Psoas muscle (tissue), 8 donors: ENCODE data around the gene ARMC5. TPM values are rescaled to one million over a fixed set of nuclear protein-coding genes. Genes with fewer than 3 reads are reported as not detected.
A peak's percentile ranks its signal among the peaks of the same experiment; 100 is the strongest.

Experiments
- ATAC-seq, 4 donors: fragments of 200-7000 bp; cut with Tn5 transposase; one replicate each; pipeline ENCODE4 v1.9.1; 2020; ENCODE audit warnings: moderate library complexity in 3 of 4, mild to moderate bottlenecking in 2 of 4
- DNase-seq, 2 donors: peaks; one replicate each; pipeline ENCODE4 v3.0.0-alpha.2; 2020
- H3K27ac ChIP-seq: fragments of 200-600 bp; one replicate; pipeline ENCODE4 v1.8.0; 2022
- H3K27me3 ChIP-seq, 3 donors: fragments of 200-600 bp in 1 of 3; one replicate each; pipeline versions ENCODE4 v1.6.1 to v1.8.0; 2013 to 2022; ENCODE audit warnings: low read length in 2 of 3, mild to moderate bottlenecking in 2 of 3, moderate library complexity in 1 of 3; ENCODE audit not compliant: insufficient read depth in 3 of 3
- H3K36me3 ChIP-seq, 2 donors: fragments of 200-600 bp in 1 of 2; one replicate each; pipeline versions ENCODE4 v1.6.1 to v1.8.0; 2013 to 2022; ENCODE audit warnings: low read depth in 1 of 2, mild to moderate bottlenecking in 1 of 2, moderate library complexity in 1 of 2; ENCODE audit not compliant: insufficient read depth in 1 of 2
- H3K4me1 ChIP-seq: fragments of 200-600 bp; one replicate; pipeline ENCODE4 v1.8.0; 2022
- H3K4me3 ChIP-seq: fragments of 200-600 bp; one replicate; pipeline ENCODE4 v1.8.0; 2022; ENCODE audit warnings: mild to moderate bottlenecking
- H3K9me3 ChIP-seq: fragments of 200-600 bp; one replicate; pipeline ENCODE4 v1.8.0; 2022
- WGBS, 3 donors: extraction: QIAGEN DNeasy Blood & Tissue Kit; methylation state at CpG; one replicate each; pipeline versions ENCODE4 v1.1.6 to v1.1.7; 2013; 5-methylcytosine and 5-hydroxymethylcytosine counted together
- intact Hi-C, 2 donors: fragments of 100-400 bp; cut with DNase I; formaldehyde crosslinking; loops; one replicate each; pipeline versions ENCODE4 v1.11.0 to v1.14.2; 2022
- polyA plus RNA-seq, 3 donors: library from polyadenylated mRNA; stranded (reverse); fragments of 200-250 nt; gene quantifications; one replicate each; pipeline ENCODE4 v1.2.3, GENCODE V29; 2013
- total RNA-seq, 4 donors: library from RNA; stranded (reverse); fragmentation: NEBNext Ultra II Directional in 2 of 4; extraction: Animal tissue kit (Norgen Biotek cat#: 25700) in 2 of 4; gene quantifications; one replicate each; pipeline versions ENCODE4 v1.2.1 to v1.2.4, GENCODE V29; 2021 to 2023
- TF ChIP-seq, protein P1 (sequence below): fragments of 200-600 bp; IDR thresholded peaks from one replicate; pipeline ENCODE4 v1.8.0; 2022; ENCODE audit warnings: antibody characterized with exemption
- donor health status: healthy with polysubstance abuse.
- donor health status: DM: no; HTN: no; CAD: no; lungs with moderate emphysema.
- donor health status: Bipolar disorder and iron deficiency.
- donor health status: healthy.
- donor health status: DM: yes; HTN: yes; CAD: no.
- donor health status: DM: no; HTN: no; CAD: no.
- donor health status: DM: no; HTN: no; CAD: no.
- donor health status: DM: yes; HTN: yes; CAD: no.

The ARMC5 gene
- total and polyA plus RNA-seq, 7 donors, result 6.5 to 18.7 (median 11.4) TPM

DNA sequence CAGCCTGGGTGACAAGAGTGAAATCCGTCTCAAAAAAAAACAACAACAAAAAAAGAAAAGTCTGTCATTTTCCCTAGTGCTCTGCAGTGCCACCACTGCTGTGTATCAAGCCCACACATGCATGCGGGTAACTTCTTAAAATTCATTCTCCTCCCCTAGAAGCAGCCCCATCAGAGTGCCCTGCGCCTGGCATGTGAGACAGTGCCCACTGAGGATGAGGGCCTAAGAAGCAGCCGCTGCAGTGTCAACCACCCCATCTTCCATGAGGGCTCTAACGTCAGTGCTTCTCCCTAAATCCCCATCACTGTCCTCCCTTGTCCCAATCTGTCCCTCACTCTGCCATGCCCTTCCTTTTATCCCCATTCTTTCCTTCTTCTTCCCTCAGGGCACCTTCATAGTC lies 41.4 kb upstream of the ARMC5 start:
- Histone ChIP-seq H3K36me3 (no peaks in the 10 kb centered on the region), H3K4me3 (no peak overlapping the region), H3K27me3 (no peaks in the 10 kb centered on the region), H3K4me1 (no peaks in the 10 kb centered on the region), H3K9me3 (no peaks in the 10 kb centered on the region), H3K27ac (no peak overlapping the region)
- ATAC-seq (no peak), DNase-seq (peak in 1 of 2 donors; percentile 6)
- TF ChIP-seq, protein P1, sequence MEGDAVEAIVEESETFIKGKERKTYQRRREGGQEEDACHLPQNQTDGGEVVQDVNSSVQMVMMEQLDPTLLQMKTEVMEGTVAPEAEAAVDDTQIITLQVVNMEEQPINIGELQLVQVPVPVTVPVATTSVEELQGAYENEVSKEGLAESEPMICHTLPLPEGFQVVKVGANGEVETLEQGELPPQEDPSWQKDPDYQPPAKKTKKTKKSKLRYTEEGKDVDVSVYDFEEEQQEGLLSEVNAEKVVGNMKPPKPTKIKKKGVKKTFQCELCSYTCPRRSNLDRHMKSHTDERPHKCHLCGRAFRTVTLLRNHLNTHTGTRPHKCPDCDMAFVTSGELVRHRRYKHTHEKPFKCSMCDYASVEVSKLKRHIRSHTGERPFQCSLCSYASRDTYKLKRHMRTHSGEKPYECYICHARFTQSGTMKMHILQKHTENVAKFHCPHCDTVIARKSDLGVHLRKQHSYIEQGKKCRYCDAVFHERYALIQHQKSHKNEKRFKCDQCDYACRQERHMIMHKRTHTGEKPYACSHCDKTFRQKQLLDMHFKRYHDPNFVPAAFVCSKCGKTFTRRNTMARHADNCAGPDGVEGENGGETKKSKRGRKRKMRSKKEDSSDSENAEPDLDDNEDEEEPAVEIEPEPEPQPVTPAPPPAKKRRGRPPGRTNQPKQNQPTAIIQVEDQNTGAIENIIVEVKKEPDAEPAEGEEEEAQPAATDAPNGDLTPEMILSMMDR, result no peak
- intact Hi-C loops, result no loop called here
- 88 to 90% (median 89%) methylated on average over 5 of the region's 5 CpGs for WGBS, 3 donors

DNA sequence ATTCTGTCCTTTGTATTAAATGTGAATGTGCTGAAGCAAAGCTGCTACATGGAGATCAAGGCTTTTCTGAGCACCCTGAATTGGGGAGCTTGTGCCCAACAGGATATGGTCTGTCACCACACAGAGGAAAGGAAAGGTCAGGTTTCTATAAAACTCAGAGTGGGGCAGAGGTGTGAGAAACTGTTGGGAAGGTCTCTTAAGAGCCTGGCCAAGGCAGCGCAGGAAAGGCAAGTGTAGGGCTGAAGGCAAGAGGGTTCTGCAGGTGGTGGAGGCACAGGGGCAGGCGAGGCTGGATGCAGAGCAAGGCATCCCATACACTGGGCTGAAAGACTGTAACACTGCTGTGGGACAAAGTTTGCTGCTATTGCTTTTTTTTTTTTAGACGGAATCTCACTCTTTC lies 39.3 kb upstream of the ARMC5 start:
- 59 to 71% (median 67%) methylated on average over 3 of the region's 3 CpGs for WGBS, 3 donors
- Histone ChIP-seq H3K27me3 (no peaks in the 10 kb centered on the region), H3K36me3 (no peaks in the 10 kb centered on the region), H3K4me1 (no peaks in the 10 kb centered on the region), H3K27ac (no peak overlapping the region), H3K9me3 (no peaks in the 10 kb centered on the region), H3K4me3 (no peak overlapping the region)
- ATAC-seq (no peak), DNase-seq (no peak)
- intact Hi-C loops, result loop anchor here in 1 of 2 donors (5.0 kb wide), 1 partner anchor 203 kb away; the partner anchor contains the start of gene PYDC1
- TF ChIP-seq, protein P1, result no peak

DNA sequence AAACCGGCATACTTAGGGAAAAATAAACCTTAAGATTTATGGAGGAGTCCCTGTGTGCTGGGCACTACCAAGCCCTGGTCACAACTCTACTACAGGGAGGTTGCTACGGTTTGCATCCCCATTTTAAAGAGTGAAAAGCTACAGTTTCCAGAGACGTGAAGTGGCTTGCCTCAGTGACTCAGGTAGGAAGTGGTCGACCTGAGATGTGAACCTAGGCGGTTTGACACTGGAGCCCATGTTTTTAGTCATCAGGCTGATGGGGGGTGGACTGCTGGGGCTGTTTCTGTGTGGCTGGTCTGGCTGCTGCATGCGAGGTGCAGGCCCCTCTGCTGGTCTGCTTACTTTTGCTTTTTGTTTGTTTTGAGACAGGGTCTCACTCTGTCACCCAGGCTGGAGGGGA lies 37.7 kb upstream of the ARMC5 start:
- 56 to 60% (median 59%) methylated on average over 6 of the region's 6 CpGs for WGBS, 3 donors
- DNase-seq, result no peak
- intact Hi-C loops, result loop anchor here in 1 of 2 donors (5.0 kb wide), 1 partner anchor 204 kb away; the partner anchor contains the start of gene PYDC1

DNA sequence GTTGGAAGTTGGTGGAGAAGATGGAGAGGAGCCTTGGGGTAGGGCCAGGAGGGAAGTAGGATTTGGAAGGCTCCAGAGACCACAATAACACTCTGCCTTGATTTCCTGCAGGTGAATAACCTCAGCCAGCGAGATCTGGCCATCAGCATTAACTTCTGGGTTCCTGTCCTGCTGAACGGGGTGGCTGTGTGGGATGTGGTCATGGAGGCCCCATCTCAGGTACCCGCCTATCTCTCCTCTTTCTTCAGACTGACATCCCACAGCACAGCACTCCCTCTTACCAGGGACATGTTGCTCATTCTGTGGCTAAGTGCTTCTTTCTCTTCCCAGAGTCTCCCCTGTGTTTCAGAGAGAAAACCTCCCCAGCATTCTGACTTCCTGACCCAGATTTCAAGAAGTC lies 36.1 kb upstream of the ARMC5 start:
- intact Hi-C loops, result loop anchor here in 1 of 2 donors (5.0 kb wide), 1 partner anchor 206 kb away; the partner anchor contains the start of gene PYDC1
- Histone ChIP-seq H3K36me3 (peaks cover 0 to 13% of the 10 kb centered on the region in 2 donors), H3K27ac (peak overlapping the region; percentile 46), H3K9me3 (no peaks in the 10 kb centered on the region), H3K27me3 (no peaks in the 10 kb centered on the region), H3K4me3 (peak overlapping the region; percentile 11), H3K4me1 (peaks cover 13% of the 10 kb centered on the region)
- WGBS, 3 donors, result 32 to 56% (median 38%) methylated on average over 3 of the region's 3 CpGs
- TF ChIP-seq, protein P1, result no peak
- peak in 2 of 4 donors; percentile 7 to 12 for ATAC-seq
- DNase-seq, result peak in 1 of 2 donors; percentile 26

More for the DNA sequence above, 37.7 kb upstream of the ARMC5 start:
- peaks cover 0 to 13% of the 10 kb centered on the region in 2 donors for H3K36me3 ChIP-seq
- H3K4me3 ChIP-seq, result no peak overlapping the region
- no peak overlapping the region for H3K27ac ChIP-seq
- no peaks in the 10 kb centered on the region for H3K27me3 ChIP-seq
- H3K9me3 ChIP-seq, result no peaks in the 10 kb centered on the region
- no peak for ATAC-seq
- H3K4me1 ChIP-seq, result peaks cover 8% of the 10 kb centered on the region
- TF ChIP-seq, protein P1, result no peak

DNA sequence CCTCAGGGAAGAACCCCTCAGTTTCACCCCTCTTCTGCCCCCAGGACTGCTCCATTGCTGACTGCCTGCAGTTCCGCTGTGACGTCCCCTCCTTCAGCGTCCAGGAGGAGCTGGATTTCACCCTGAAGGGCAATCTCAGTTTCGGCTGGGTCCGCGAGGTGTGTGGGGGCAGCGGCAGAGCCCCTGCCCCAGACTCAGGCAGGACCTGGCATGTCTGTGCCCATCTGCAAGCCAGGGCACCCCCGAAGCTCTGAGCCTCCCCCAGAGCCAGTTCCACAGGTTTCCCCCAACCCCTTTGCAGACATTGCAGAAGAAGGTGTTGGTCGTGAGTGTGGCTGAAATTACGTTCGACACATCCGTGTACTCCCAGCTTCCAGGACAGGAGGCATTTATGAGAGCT lies 35.5 kb upstream of the ARMC5 start:
- TF ChIP-seq, protein P1, result no peak
- Histone ChIP-seq H3K4me1 (peaks cover 17% of the 10 kb centered on the region), H3K27ac (peak overlapping the region; percentile 46), H3K4me3 (peak overlapping the region; percentile 11), H3K36me3 (peaks cover 0 to 13% of the 10 kb centered on the region in 2 donors), H3K27me3 (no peaks in the 10 kb centered on the region), H3K9me3 (no peaks in the 10 kb centered on the region)
- DNase-seq (no peak), ATAC-seq (peak in 1 of 4 donors; percentile 1)
- WGBS, 3 donors, result 41 to 52% (median 44%) methylated on average over 12 of the region's 12 CpGs
- intact Hi-C loops, result loop anchor here in 1 of 2 donors (5.0 kb wide), 1 partner anchor 206 kb away; the partner anchor contains the start of gene PYDC1
